Renal cortex interstitium (tissue), 11 donors: Measurements from ENCODE around the gene PGD. TPM values are rescaled to one million over a fixed set of nuclear protein-coding genes. Genes with fewer than 3 reads are reported as not detected.
"Not testable (repeated sequence)": the region's sequence is repeated elsewhere in the genome, so short reads cannot be mapped to it uniquely, and the experiment has no call there.

Source experiments
- DNase-seq, 11 donors: peaks; one replicate each; pipeline ENCODE4 v3.0.0-alpha.2; 2013; ENCODE audit warnings: low read depth in 9 of 11, low spot score in 4 of 11; ENCODE audit errors: extremely low read depth in 1 of 11
- polyA plus RNA-seq, 3 donors: library from polyadenylated mRNA; unstranded; fragments of 120-200 nt; gene quantifications; one replicate each; pipeline ENCODE4 v1.2.1, GENCODE V29; 2013; ENCODE audit not compliant: insufficient read length in 3 of 3

PGD gene
- polyA plus RNA-seq, 3 donors, result 168 to 220 (median 180) TPM

DNA sequence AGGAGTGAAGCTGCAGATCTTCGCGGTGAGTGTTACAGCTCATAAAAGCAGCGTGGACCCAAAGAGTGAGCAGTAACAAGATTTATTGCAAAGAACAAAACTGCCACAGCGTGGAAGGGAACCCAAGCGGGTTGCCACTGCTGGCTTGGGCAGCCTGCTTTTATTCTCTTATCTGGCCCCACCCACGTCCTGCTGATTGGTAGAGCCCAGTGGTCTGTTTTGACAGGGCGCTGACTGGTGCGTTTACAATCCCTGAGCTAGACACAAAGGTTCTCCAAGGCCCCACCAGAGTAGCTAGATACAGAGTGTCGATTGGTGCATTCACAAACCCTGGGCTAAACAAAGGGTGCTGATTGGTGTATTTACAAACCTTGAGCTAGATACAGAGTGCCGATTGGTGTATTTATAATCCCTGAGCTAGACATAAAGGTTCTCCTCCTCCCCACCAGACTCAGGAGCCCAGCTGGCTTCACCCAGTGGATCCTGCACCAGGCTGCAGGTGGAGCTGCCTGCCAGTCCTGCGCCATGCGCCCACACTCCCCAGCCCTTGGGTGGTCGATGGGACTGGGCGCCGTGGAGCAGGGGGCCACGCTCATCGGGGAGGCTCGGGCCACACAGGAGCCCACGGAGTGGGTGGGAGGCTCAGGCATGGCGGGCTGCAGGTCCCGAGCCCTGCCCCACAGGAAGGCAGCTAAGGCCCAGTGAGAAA, 27.1 kb downstream of the PGD start:
- DNase-seq, result not testable (repeated sequence)

DNA sequence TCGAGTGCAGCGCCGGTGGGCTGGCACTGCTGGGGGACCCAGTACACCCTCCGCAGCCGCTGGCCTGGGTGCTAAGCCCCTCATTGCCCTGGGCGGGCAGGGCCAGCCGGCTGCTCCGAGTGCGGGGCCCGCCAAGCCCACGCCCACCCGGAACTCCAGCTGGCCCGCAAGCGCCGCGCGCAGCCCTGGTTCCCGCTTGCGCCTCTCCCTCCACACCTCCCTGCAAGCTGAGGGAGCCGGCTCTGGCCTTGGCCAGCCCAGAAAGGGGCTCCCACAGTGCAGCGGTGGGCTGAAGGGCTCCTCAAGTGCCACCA, 27.6 kb downstream of the PGD start:
- DNase-seq, result not testable (repeated sequence)

DNA sequence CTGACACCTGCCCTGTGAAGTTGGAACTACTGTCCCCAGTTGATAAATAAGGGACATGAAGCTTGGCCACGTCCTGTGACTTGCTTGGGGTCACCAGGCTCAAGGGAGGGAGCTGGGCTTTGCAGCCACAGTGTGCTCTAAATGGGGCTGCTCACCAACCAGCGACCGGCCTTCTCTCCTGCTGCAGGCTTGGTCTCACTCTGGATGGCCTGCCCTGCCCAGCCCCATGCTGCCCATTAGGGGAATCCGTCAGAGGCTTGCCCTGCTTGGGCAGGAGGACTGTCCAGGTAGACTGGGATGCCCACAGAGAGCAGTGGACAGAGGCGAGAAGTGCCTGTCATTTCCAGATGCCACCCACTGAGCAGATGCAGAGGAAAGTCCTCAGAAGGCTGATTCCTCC, 30.1 kb downstream of the PGD start:
- no peak for DNase-seq

DNA sequence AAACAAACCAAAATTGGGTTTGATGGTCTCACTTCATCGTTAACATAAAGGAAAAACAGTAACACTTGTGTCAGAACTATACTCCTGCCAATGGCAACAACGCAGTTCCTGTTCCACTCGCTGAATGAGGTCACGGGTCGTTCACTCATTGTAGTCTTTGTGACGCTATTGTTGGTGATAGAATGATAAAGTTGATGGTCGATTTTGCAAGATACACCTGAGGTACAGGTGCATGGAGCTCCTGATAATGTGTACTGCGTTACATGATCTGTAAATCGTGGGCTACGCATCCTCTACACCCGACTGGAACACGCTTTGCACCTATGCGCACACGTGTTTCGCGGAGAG, 31.0 kb downstream of the PGD start:
- no peak for DNase-seq

DNA sequence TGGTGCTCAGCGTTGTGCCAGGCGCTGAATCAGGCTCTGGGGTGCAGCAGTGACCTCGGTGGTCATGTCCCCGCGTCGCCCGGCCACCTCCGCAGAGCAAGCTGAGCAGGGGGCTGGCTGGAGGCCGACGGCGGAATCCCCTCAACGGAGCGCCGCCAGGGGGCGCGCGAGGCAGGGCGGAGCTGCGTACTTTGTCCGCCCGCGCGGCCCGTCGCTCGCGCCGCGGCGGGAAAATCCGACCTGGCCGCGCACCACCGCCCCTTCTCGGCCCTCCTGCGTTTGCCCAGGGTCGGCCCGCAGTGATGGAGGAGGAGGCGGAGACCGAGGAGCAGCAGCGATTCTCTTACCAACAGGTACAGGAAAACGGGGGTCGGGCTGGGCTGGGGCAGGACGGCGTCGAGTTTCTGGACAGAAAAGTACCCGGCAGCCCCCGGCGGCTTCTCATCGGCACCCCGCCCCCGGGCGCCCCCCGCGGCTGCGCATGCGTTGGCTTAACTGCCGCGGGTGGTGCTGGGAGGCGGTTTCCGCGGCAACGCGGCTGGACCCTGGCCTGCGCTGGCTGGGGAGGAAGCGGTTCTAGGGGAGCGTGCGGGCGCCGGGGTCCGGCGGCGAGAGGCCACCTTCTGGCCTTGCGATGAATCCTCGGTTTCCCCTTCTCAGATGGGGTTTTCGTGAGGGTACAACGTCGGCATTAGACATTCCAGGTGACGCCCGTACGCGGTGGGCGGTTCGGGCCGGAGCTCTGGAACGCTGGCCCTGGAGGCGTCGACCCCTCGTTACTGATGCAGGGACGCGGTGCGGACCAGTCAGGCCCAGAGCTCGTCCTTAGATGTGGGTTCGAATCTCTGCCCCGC, 31.6 kb downstream of the PGD start, which contains the start of gene CENPS:
Gene CENPS (plus strand): TSS at position 218 of the 854 bp plus-strand sequence. CDS start 85 bp downstream, at position 303.
- DNase-seq, result peak; percentile 74 to 94 (median 86)

- DNase-seq, result no peak
These were observed 32.3 kb downstream of the PGD start for GRCh38 chr1:10431070-10431730.

DNA sequence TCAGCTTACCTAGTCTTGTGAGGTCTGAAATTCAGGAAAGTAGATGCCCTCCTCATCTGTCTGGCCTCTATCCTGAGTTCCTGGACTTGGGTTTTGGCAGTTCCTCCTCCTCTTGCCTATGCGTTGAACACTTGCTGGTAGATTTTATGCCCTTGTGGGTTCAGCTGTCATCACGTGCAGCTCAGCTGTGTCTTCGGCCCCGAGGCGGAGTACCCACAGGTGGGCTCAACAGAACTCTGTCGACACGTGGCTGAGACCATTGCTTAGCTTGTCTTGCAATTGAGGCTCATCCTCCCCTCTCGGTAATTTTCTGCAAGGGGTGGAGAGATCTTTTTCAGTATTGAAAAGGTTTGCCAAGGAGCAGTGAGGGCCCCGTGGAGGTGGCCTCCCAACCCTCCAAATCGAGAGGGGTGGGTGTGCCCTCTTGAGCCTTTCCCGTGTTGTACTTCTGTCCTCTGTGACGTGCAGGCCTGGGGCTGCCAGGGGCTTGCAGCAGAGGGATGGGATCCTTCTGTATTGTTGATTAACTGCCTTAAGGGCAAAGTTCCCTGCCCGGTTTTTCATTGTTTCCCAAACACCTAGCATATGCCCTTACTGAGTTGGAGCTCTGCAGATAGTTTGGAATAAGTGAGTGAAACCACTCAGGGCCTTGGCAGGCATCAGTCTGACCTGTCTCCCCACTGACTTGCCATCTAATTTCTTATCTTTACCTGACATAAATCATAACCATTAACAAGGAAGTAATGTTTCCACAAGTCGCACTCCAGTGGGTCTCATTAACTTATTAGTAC, 34.2 kb downstream of the PGD start:
- peak in 1 of 11 donors; percentile 29 for DNase-seq

- no peak for DNase-seq
These were observed 34.9 kb downstream of the PGD start for GRCh38 chr1:10433790-10434189.

DNA sequence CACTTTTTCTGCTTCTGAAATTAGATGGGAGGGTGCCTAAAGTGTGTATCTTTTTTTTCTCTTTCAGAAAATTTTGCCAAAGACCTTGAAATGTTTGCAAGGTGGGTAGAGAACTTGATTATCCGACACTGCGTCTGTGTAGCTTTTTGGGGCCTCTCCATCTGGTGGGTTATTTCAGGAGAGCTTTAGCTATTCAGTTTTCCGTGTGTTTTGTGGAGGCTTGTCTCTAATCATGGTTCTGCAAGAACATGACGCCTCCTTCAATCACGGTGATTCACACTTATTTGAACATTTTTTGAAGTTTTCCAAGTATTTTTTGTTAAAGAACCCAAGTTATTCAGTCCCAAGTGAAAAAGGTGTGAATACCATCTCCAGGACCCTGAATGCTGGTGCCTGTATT, 35.7 kb downstream of the PGD start:
- no peak for DNase-seq

DNA sequence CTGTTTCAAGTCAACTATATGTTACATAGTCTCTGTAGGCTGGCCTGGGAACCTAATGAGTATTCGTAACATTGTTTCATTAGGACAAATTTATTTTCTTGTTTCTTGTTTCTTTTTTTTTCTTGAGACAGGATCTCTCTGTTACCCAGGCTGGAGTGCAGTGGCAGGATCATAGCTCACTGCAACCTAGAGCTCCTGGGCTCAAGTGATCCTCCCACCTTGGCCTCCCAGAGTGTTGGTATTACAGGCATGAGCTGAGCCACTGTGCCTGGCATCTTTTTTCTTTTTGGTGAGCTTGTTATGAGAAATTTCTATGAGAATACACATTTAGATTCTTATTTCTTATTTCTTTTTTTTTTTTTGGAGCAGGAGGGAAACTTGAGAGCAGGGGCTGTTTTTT, 38.2 kb downstream of the PGD start:
- no peak for DNase-seq

GRCh38 chr1:10438677-10439163, 39.9 kb downstream of the PGD start:
- no peak for DNase-seq

GRCh38 chr1:10440305-10440704, 41.4 kb downstream of the PGD start:
- no peak for DNase-seq

DNA sequence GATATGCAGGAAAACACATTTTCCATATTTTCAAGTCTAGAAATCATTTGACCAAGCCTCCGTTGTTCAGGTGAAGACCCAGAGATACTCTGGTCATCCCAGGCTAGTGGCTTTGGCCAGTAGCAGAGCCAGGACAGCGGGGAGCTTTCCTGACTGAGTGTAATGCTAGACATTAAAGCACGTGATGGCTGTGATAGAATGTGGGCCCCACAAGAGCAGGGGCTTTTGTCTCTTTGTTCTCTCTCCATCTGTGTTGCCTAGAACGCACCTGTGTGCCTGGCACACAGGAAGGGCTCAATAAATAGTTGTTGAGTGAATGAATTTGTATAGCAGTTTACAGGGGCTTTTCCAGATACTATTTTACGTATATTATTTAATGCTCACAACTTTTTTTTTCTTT, 41.9 kb downstream of the PGD start:
- DNase-seq, result no peak

- no peak for DNase-seq
These were observed 45.4 kb downstream of the PGD start for GRCh38 chr1:10444248-10444647.

- DNase-seq, result no peak
These were observed 46.0 kb downstream of the PGD start for GRCh38 chr1:10444795-10445397.

DNA sequence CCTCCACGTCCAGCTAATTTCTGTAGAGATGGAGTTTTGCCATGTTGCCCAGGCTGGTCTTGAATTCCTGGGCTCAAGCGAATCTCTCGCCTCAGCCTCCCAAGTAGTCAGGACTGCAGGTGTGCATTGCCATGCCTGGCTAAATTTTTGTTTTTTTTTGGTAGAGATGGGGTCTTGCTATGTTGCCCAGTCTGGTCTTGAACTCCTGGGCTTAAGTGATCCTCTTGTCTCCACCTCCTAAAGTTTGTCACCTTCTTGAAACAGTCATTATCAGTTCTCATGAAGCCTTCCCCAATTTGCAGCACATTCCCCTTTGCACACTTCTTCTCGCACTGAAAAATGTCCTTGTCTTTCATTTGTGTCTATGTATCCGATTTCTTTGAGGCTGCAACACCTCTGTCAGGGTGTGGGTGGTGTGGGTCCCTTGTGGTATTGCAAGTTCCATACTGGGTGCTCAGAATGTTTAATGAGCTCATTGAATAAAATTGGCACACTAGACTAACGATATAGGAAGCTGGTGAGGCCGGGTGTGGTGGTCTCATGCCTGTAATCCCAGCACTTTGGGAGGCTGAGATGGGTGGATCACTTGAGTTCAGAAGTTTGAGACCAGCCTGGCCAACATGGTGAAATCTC, 48.0 kb downstream of the PGD start:
- no peak for DNase-seq

- DNase-seq, result no peak
These were observed 50.9 kb downstream of the PGD start, which contains the start of gene CORT for GRCh38 chr1:10449751-10450150. TSS of gene CORT (plus strand) at chr1:10450031. CDS start at chr1:10450224, 193 bp downstream.

DNA sequence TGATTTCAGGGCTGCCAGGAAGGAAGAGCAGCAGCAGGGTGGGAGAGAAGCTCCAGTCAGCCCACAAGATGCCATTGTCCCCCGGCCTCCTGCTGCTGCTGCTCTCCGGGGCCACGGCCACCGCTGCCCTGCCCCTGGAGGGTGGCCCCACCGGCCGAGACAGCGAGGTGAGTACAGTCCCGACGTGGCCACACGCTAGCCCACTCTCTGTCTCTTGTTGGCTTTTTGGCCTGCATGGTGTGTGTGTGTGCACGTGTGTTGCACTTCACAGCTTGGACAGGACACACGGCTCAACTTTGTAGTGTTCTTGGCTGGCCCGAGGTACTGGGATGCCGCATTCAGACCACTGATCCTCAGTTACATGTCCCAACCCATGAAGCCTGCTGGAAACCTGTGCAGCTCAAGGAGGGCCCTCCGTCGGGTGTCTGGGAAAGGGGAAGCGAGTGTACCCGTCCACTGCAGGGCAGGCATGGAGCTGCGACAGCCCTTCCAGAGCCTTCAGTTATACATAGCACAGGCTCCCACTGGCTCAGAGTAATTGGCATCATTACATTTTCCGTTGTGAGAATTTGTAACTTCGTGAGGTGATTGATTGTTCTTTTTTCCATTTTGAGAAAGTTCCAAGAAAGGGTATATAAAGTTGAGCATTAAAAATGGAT, 51.4 kb downstream of the PGD start:
- DNase-seq, result no peak
